ENCODE data around the gene JPT2.
A peak's percentile ranks its signal among the peaks of the same experiment; 100 is the strongest.

JPT2 gene

DNA sequence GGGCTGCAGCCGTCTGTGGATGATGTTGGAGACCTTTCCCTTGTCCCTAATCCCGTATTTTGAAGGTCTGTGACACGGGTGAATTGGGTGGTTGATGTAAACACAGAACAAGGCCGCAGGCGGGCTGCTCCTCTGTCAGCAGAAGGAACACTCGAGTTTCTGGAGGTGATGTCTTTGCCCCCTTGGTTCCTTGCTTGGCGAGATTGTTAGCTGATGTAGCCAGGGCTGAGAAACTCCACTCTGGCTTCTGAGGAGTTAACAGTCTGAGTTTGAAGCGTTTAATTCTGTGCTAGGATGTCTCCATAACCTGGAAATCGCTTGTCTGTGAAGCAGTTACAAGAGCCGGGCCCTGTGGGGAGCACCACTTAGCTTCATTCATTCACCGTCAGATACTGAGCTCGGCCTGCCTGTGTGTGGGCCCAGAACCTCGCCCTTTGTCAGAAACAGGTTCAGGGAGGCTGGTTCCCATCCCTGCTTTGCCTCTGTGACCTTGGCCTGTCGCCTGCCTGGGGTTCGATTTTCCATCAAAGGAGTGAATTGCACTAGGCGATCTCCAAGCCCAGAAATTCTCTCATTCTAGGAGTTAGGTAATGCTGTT is 29.2 kb downstream of the JPT2 start:
- DNase-seq (ENCODE audit: low read depth): no peak
- TF ChIP-seq, protein P1, sequence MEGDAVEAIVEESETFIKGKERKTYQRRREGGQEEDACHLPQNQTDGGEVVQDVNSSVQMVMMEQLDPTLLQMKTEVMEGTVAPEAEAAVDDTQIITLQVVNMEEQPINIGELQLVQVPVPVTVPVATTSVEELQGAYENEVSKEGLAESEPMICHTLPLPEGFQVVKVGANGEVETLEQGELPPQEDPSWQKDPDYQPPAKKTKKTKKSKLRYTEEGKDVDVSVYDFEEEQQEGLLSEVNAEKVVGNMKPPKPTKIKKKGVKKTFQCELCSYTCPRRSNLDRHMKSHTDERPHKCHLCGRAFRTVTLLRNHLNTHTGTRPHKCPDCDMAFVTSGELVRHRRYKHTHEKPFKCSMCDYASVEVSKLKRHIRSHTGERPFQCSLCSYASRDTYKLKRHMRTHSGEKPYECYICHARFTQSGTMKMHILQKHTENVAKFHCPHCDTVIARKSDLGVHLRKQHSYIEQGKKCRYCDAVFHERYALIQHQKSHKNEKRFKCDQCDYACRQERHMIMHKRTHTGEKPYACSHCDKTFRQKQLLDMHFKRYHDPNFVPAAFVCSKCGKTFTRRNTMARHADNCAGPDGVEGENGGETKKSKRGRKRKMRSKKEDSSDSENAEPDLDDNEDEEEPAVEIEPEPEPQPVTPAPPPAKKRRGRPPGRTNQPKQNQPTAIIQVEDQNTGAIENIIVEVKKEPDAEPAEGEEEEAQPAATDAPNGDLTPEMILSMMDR (conservative IDR thresholded peaks at IDR 0.05; ENCODE audit: low read depth, low read length): no peak
- H3K4me3 ChIP-seq (ENCODE audit: low read length): peak overlapping the region; percentile 90

DNA sequence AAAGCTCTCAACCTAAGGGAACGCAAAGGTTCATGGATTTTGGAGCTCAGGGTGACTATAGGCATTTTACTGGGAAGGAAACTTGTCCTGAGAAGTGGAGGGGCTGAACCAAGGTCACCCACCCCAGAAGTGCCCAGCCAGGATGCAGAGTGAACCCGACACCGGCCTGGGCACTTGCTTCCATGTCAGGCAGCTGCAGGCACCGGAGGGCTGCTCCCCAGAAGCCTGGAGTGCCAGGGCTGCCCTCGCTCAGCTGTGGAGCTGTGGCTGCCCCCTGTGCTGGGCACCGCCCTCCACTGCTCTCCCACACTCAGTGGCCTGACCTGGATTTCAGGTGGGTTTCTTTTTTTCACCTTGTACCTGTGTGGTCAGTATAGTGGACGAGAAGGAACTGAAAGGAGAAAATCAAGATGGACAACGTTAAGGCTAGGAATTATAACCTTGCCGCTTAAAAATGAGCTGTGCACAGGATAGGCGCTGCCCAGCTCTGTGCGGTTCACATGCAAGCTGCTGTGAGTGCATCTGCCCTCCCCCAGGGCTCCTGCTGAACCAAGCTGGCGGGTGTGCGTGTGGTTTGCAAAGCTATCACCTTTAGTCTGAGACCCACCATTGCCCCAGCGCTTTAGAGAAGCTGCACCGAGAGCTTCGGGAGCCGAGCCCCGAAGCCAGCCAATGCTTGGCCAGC is 30.1 kb downstream of the JPT2 start:
- H3K4me3 ChIP-seq (ENCODE audit: low read length): peak overlapping the region; percentile 90
- TF ChIP-seq, protein P1 (conservative IDR thresholded peaks at IDR 0.05; ENCODE audit: low read depth, low read length): no peak
- no peak for DNase-seq (ENCODE audit: low read depth)

DNA sequence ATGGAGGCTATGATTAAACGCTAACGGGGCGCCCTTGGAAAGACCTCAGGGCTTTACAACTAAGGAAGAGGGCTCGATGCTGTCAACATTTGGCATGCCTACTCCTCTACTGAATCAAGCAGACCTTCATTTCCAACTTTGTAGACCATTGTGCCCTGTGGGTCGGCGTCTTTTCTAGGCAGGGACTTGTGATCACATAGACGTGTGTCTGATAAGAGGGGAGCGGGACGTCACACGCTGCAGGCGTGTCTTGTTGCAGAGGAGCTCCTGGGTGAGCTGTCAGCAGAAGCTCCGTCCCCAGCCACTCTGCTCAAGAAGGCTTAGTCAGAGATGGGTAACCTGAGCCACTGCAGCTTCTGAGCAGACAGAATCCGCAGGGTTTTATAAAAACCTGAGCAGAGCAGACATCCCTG is 30.7 kb downstream of the JPT2 start:
- TF ChIP-seq, protein P1 (conservative IDR thresholded peaks at IDR 0.05; ENCODE audit: low read depth, low read length): no peak
- DNase-seq (ENCODE audit: low read depth): no peak
- no peak overlapping the region for H3K4me3 ChIP-seq (ENCODE audit: low read length)

DNA sequence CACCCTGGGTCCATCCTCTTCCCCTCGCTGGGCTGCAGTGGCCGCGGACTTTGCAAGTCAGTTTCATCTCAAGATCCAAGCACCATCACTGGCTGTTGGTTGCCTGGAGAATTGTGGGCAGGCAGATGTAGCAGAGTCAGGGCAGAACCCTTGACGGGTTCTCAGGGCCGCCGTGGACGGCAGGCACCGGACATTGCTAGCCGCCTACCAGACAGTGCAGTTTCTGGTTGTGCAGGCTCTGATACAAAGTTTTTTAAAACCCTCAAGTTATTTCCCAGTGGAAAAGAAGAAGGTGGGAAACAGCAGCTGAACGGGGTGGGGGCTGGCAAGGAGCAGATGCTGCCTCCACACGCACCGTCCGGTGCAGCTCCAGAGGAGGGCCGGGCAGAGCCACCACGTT is 31.3 kb downstream of the JPT2 start:
- TF ChIP-seq, protein P1 (conservative IDR thresholded peaks at IDR 0.05; ENCODE audit: low read depth, low read length): no peak
- H3K4me3 ChIP-seq (ENCODE audit: low read length): no peak overlapping the region
- no peak for DNase-seq (ENCODE audit: low read depth)

DNA sequence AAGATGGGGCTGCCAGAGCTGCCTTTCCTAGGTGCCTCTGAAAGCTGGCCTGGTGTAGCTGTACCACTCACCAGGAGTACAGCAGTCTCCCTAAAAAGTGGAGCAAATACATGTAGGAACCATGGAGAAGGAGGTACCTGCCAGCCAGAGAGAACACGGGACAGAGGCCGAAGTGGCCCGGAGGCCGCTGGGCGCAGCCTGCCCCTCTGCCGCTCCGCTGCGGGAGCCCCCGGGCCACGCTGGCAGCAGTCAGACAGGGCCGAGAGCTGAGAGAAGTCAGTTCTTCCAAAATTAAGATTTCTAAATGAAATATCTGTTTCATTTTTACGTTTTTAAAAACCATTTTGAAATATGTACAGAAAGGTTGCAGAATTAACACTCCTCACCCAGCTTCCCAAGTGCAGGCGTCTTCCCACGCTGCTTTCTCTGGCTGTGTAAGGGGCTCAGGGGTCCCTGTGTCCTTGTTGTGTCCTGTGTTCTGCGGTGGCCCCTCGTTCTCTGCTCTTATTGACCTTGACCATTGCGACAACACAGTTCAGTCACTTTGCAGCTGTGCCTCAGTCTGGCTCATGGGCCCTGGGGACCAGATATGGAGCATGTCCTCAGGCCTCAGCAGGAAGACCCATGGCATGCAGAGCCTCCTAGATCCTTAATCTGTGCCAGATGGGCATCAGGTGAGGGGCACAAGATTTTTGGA is 32.9 kb downstream of the JPT2 start:
- no peak overlapping the region for H3K4me3 ChIP-seq (ENCODE audit: low read length)
- TF ChIP-seq, protein P1 (conservative IDR thresholded peaks at IDR 0.05; ENCODE audit: low read depth, low read length): no peak
- no peak for DNase-seq (ENCODE audit: low read depth)

DNA sequence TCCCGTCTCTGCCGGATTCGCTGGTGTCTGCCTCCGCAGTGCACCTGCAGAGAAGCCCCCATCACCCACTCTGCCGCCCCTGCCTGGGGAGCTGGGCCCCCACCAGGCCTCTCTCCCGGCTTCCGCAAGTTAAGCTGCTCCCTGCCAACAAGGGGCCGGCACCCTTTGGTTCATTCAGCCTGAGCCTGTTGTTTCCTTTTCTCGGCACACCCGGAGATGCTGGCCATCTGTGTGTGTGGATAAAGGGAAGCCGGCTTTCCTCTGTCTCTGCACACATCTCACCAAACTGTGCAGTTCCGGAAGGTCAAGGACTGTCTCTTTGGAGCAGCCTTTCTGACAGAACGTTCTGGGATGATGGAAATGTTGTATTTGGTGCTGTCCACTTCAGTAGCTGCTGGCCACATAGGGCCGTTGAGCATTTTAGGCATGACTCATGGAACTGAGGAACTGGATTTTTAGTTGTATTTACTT is 34.7 kb downstream of the JPT2 start:
- no peak overlapping the region for H3K4me3 ChIP-seq (ENCODE audit: low read length)
- no peak for DNase-seq (ENCODE audit: low read depth)
- TF ChIP-seq, protein P1 (conservative IDR thresholded peaks at IDR 0.05; ENCODE audit: low read depth, low read length): no peak

Data from retinal pigment epithelial cell (primary cell).